C4-2B (cell line): ENCODE results near the gene ZNF793.
A peak's percentile ranks its signal among the peaks of the same experiment; 100 is the strongest.

ENCODE experiments used
- H3K27ac ChIP-seq: fragments of 450-650 bp; 2 replicates; pipeline ENCODE4 v1.5.1; 2017
- CTCF ChIP-seq: fragments of 450-650 bp; conservative IDR thresholded peaks from 2 replicates; pipeline ENCODE4 v1.5.1; 2017; ENCODE audit warnings: mild to moderate bottlenecking
- ZFX ChIP-seq: fragments of 450-650 bp; IDR thresholded peaks from 2 replicates; pipeline ENCODE4 v1.6.1; 2017

The ZNF793 gene

GRCh38 chr19:37513397-37513796 lies 6.7 kb downstream of the ZNF793 start:
- no peak overlapping the region for H3K27ac ChIP-seq
- no peak for TF ChIP-seq CTCF
- TF ChIP-seq ZFX = no peak

GRCh38 chr19:37519890-37520289 lies 13.2 kb downstream of the ZNF793 start:
- TF ChIP-seq CTCF = no peak
- no peak for TF ChIP-seq ZFX
- H3K27ac ChIP-seq = no peak overlapping the region

- TF ChIP-seq ZFX (no peak), CTCF (no peak)
Observed at GRCh38 chr19:37537391-37537947, 30.7 kb downstream of the ZNF793 start.

GRCh38 chr19:37551129-37551993 lies 44.6 kb downstream of the ZNF793 start:
- peak; percentile 63 for TF ChIP-seq CTCF
- no peak for TF ChIP-seq ZFX
- H3K27ac ChIP-seq = no peak overlapping the region

More at GRCh38 chr19:37537391-37537947, 30.7 kb downstream of the ZNF793 start:
- no peak overlapping the region for H3K27ac ChIP-seq

- H3K27ac ChIP-seq = no peak overlapping the region
- no peak for TF ChIP-seq ZFX
- no peak for TF ChIP-seq CTCF
Observed at GRCh38 chr19:37563518-37563917, 56.8 kb downstream of the ZNF793 start.

GRCh38 chr19:37564624-37565369 lies 58.1 kb downstream of the ZNF793 start:
- H3K27ac ChIP-seq = no peak overlapping the region
- TF ChIP-seq ZFX = no peak
- no peak for TF ChIP-seq CTCF

- no peak for TF ChIP-seq CTCF
- no peak for TF ChIP-seq ZFX
- H3K27ac ChIP-seq = no peak overlapping the region
Observed at GRCh38 chr19:37565370-37565669, 58.6 kb downstream of the ZNF793 start.
